GF-D8 (cell line): ENCODE data around the gene ITGA5.

Source experiments
- DNase-seq: peaks from one replicate; lab custom pipeline; 2025; lab: John Stamatoyannopoulos, UW

ITGA5 gene

DNA sequence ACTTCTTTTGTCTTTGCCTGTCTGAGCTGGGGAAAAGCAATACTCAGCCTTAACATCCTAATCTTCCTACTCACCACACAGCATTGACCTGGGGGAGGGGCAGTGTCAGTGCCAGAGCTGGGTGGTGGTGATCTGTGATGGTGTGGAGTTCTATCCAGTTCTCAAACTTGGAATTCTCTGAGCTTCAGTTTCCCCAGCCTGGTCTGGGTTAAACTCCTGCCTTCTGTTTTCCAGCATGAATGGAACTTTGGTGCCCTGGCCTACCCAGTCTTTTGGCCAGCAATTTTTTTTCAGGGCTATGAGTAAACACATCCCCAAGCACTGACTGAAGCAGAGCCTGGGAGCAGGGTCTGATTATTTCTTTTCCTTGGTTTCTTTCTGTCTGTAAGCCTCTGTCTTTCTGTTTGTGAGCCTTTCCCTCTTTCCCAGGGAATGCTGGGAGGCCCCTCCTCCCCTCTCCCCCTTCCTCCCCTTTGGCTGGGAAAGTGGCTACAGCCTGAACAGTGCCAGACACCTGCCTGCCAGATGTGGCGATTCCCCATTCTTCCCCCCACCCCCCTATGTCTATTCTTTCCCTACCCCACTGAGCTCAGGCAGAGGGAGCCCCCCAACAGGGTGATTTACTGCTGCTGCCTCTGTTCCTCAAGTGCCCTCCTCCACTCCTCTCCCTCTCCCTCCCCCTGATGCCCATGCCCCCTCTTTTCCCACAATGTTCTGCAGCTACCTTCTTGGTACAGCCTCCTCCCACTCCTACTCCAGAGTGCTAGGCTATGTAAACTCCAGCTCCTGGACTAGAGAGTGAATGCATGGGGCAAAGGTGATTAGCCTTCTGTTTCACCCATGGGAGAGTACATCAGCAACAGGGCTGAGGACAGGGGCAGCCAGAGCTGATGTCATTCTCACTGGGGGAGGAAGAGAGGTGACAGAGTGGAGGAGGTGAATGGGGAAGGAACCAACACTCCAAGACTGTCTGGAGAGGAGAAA lies 65.9 kb downstream of the ITGA5 start:
- DNase-seq = no peak

DNA sequence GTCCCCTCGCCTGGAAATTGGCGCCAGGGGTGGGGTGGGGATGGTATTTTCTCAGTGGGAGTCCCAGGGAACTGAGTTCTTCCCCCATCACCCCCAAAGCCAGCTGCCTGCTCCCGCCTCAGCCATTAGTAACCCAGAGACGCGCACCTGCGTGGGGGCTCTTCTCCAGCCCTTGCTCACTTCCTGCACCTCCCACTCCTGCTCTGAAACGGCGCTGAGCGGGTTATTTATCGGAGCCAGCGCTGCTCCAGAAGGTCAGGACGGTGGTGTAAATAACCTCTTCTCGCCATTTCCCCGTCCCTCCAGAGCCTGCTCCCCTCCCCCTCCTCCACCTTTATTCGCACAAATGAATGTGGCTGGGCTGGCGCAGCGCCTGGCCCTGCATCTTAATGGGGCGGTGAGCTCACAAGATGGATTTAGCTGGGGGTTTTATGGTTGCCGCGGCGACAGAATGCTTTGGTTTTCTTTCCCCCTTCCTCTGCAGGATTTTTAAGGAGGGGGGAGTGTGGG lies 67.0 kb downstream of the ITGA5 start:
- DNase-seq = no peak

GRCh38 chr12:54351341-54351740 lies 67.7 kb downstream of the ITGA5 start:
- DNase-seq = no peak

DNA sequence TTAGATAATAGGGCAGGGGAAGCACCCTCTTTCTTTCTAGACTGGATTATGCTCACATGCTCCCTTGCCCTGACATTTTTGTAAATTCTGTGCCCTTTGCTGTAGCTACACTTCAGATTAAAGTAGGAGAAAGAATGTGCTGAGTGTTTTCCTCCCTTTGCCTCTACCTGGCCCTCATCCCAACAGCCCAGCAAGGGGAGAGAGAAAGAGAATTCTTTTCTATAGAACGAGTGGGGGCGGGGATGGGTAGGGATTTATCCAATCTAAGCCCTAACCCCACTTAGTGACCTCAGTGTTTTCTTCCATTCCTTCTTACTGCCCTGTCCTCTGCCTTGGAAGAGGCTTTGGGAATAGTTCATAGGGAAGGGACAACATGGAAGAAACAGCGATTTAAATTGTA lies 68.3 kb downstream of the ITGA5 start:
- no peak for DNase-seq

- DNase-seq = no peak
These were observed 69.4 kb downstream of the ITGA5 start for GRCh38 chr12:54349679-54350078.

DNA sequence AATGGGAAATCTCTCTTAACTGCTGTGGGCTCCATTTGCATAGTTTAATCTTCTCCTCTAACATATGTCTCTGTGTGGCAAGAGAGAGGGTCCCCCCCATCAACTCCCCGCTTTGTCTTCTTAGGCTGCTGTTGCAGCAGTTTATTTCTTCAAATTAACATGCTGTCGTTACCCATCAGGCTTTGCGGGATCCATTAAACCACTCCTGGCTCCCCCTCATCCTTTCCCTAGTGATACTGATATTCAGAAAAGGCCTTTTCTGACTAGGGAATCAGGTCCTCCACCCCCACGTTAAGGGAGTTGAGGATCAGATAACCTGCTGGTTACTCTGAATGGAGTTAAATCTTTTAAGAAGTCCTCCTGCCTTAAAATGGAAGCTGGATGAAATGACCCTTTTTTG lies 70.0 kb downstream of the ITGA5 start:
- DNase-seq = no peak
